ENCODE results near the gene MMP10.

- TF ChIP-seq SIN3A (IDR thresholded peaks at IDR 0.05; ENCODE audit: borderline replicate concordance, low read depth, low read length) (no peak), FOSL2 (IDR thresholded peaks at IDR 0.05; ENCODE audit: borderline replicate concordance, low read depth) (no peak), EP300 (IDR thresholded peaks at IDR 0.05; ENCODE audit: borderline replicate concordance in 1 of 2, low read depth in 1 of 2, low read length in 1 of 2) (no peak), MEF2A (IDR thresholded peaks at IDR 0.05; ENCODE audit: borderline replicate concordance, low read depth) (no peak)
- TF ChIP-seq, protein P1, sequence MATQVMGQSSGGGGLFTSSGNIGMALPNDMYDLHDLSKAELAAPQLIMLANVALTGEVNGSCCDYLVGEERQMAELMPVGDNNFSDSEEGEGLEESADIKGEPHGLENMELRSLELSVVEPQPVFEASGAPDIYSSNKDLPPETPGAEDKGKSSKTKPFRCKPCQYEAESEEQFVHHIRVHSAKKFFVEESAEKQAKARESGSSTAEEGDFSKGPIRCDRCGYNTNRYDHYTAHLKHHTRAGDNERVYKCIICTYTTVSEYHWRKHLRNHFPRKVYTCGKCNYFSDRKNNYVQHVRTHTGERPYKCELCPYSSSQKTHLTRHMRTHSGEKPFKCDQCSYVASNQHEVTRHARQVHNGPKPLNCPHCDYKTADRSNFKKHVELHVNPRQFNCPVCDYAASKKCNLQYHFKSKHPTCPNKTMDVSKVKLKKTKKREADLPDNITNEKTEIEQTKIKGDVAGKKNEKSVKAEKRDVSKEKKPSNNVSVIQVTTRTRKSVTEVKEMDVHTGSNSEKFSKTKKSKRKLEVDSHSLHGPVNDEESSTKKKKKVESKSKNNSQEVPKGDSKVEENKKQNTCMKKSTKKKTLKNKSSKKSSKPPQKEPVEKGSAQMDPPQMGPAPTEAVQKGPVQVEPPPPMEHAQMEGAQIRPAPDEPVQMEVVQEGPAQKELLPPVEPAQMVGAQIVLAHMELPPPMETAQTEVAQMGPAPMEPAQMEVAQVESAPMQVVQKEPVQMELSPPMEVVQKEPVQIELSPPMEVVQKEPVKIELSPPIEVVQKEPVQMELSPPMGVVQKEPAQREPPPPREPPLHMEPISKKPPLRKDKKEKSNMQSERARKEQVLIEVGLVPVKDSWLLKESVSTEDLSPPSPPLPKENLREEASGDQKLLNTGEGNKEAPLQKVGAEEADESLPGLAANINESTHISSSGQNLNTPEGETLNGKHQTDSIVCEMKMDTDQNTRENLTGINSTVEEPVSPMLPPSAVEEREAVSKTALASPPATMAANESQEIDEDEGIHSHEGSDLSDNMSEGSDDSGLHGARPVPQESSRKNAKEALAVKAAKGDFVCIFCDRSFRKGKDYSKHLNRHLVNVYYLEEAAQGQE (IDR thresholded peaks at IDR 0.05; ENCODE audit: low read depth, low read length), result no peak
Observed at GRCh38 chr11:102788334-102788995, 8.0 kb upstream of the MMP10 start.

All from SK-N-SH (cell line).